Mammary epithelial cell (primary cell): ENCODE measurements around the gene KCNMA1.

Experiments used
- CTCF ChIP-seq, 2 donors: IDR thresholded peaks in 1 of 2; conservative IDR thresholded peaks in 1 of 2; 2 replicates each; pipeline ENCODE4 v1.5.1; 2011 to 2012; ENCODE audit warnings: inconsistent platforms in 2 of 2, low read length in 2 of 2, mild to moderate bottlenecking in 2 of 2, control low read depth in 1 of 2, low read depth in 1 of 2; ENCODE audit not compliant: insufficient read depth in 1 of 2; ENCODE audit errors: extremely low read depth in 1 of 2
- EZH2 ChIP-seq: IDR thresholded peaks from 2 replicates; pipeline ENCODE4 v1.6.1; 2012; ENCODE audit warnings: low read length, inconsistent platforms, borderline replicate concordance

GRCh38 chr10:77311186-77311585, 326.4 kb downstream of the KCNMA1 start:
- TF ChIP-seq CTCF (conservative IDR thresholded peaks at IDR 0.05 in 1 of 2, IDR thresholded peaks at IDR 0.05 in 1 of 2; ENCODE audit: extremely low read depth in 1 of 2, insufficient read depth in 1 of 2, low read depth in 1 of 2, low read length in 2 of 2) (no peak), EZH2 (no peak)
